ENCODE data around the gene SUN2.

DNA sequence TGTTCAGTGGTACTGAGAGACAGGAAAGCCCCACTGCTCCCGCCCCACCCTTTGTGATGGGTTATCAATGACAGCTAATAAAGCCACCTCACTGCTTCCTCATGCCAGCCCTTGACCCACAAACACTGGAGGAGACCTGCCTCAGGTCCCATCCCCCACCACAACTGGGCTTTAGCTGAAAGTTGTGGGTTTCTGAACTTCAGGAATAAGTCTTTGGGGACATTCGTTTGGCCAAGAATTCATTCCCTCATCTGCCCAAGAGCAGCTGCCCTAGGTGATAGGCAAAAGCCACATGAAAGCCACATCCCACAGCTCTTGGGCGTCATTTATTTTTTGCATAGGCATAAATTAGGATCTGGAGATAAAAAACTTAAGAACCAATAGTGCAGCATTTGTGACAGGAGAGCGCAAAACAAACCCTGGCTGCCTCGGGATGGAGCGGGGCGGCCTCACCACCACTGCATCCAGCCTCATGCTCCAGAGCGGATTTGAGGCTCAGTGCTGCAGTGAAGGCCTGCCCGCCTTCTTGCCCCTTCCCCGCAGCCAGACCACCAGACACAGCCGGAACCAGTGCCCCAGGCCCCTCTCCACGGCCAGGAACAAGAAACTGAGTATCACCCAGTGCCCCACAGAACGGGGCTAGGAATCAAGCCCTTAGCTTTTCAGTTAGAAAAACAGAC lies 21.2 kb downstream of the SUN2 start:
- no peak for TF ChIP-seq POLR2AphosphoS5 (IDR thresholded peaks at IDR 0.05)
- TF ChIP-seq, protein P1, sequence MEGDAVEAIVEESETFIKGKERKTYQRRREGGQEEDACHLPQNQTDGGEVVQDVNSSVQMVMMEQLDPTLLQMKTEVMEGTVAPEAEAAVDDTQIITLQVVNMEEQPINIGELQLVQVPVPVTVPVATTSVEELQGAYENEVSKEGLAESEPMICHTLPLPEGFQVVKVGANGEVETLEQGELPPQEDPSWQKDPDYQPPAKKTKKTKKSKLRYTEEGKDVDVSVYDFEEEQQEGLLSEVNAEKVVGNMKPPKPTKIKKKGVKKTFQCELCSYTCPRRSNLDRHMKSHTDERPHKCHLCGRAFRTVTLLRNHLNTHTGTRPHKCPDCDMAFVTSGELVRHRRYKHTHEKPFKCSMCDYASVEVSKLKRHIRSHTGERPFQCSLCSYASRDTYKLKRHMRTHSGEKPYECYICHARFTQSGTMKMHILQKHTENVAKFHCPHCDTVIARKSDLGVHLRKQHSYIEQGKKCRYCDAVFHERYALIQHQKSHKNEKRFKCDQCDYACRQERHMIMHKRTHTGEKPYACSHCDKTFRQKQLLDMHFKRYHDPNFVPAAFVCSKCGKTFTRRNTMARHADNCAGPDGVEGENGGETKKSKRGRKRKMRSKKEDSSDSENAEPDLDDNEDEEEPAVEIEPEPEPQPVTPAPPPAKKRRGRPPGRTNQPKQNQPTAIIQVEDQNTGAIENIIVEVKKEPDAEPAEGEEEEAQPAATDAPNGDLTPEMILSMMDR (IDR thresholded peaks at IDR 0.05), result no peak
- no peak for TF ChIP-seq EP300 (IDR thresholded peaks at IDR 0.05)
- TF ChIP-seq POLR2A (IDR thresholded peaks at IDR 0.05), result no peak
